GM21576 (cell line): Measurements from ENCODE around the gene MPST.

Experiments used
- ATAC-seq: cut with Tn5 transposase; IDR thresholded peaks from one replicate; pipeline ENCODE4 v1.9.1; 2021; ENCODE audit warnings: mild to moderate bottlenecking, moderate library complexity; ENCODE audit not compliant: unreplicated experiment

The MPST gene

DNA sequence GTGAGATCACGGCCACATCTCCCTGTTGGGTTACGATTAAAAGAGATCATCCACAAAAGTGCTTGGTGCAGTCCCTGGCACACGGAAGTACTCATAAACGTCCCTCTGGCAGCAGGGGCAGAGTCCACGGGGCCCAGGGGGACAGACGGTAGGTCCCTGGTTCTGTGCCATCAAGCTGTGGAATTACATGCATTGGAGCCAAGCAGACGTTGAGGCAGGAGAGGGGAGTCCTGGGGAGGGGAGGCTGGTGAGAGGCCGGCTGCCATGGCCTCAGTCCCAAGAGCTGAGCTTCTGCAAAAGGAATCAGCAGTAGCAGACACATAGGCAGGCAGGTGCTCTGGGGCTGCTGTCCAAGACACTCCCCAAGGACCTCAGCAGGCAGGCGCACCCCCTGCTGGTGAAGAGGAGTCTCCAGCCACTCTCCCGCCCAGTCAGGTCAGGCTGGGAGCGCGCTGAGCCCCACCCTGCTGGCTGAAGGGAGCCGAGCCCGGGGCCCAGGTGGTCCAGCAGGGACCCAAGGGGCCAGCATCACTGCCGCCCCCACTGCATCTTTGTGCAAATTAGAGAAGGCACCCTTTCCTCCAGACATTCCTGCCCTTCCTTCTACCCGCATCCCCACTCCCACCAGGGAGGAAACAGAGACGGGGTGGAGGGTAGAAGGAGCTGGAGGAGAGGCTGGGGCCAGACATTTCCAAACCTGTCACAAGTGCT lies 24.4 kb downstream of the MPST start:
- no peak for ATAC-seq

DNA sequence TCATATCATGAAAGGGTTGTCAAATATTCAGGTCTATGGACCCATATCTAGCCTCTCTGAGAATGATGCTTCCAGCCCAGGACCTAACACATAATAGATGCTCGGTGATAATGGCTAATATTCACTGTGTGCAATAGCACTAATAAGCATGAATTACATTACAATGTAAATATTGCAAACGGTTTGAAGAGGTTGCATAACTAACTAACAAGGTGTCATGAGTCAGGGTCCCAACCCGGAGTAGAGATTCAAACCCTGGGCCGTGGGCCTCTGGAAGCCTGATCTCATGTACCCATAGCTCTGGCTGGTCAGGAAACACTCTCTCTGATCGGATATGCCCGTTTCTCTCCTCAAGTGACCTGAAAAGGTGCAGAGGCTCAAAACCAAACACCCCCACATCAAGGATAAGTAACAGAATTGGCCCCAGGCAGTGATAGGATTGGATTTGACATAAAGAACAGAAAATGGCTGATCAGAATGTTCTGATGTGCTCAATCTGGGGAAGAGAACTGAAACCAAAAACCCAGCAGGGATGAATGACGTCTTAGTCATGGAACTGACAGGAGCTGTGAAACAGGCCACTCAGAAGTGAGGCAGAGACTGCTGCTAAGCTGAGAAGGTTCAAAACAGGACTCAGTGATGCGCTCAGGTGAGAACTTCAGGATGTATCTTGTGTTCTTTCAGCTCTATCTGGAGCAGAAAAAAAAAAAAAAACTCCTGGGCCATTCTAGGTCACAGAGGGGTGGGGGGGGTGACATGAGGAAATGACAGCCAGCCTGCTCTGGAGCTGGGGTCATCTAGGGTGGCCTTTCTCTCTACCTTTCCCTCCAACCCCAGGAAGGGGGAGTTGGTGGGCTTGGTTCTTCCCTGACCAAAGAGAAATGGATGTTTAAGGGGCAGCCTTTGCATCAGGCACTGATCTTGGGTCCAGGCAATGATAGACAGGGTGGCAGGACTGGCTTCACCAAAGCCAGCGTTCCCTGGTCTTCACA lies 25.4 kb downstream of the MPST start:
- ATAC-seq = no peak

DNA sequence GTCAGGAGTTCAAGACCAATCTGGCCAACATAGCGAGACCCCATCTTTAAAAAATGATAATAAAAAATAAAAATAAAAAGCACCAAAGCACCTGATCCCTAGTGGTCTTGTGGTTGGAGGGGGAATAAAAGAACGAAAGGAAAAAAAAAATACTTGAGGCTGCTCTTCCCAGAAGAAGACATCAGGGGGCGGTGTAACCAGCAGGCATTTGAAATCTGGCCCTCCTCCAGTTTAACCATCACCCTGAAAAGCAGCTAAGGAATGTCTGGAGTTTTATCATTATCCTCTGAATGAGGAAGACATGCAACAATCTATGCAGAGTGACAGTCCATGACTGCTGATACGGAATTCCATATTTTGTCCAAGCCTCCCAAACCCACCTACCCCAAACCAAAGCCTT lies 26.4 kb downstream of the MPST start:
- no peak for ATAC-seq

DNA sequence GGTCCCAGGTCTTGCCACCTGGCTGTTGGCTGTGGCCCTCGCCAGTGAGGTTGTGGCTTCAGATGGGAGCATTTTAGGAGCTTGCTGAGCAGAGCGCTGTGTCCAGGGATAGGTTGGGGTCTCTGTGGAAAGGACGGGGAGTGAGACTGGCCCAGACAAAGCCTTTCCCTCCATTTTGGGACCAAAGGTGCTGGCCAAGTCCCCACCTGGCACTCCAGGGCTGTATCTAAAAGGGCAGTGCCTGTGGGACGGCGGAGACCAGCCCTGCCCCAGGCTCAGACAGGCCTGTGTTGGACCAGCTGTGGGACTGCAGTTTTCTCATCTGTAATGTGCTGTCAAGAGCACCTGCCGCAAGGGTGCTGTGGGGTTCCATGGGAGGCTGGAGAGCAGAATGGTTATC lies 27.0 kb downstream of the MPST start:
- ATAC-seq = no peak

DNA sequence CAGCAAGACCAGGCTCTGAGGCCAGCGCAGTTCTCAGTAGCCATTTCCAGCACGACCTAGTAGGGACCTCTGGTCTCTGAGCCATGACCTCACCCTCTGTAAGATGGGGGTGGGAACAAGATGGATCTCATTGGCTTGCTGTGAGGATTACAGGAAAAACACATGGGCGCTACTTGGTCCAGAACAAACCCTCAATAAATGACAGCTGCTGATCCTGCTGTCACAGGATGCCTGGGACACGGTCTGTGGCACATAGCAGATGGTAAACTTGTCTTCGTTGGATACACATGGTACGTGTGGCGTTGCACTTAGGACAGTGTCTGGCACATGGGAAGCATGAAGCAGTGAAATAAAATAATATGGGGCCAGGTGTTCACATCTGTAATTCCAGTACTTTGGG lies 27.5 kb downstream of the MPST start:
- ATAC-seq = no peak

DNA sequence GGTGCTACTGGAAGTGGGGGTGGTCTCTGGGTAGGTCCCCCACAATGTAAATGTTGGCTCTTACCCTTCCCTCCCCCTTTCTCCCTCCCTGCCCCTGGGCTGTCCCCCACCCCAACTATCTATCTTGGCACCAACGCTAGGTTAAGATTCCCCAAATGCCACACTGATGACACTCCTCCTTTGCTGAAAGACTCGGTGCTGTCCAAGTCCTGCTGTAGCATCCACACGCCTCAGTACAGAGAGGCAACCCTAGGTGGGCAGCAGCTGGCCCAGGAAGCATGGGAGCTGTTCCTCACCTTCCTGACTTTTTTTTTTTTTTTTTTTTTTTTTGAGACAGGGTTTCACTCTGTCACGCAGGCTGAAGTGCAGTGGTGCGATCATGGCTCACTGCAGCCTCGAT lies 28.6 kb downstream of the MPST start:
- ATAC-seq = no peak

DNA sequence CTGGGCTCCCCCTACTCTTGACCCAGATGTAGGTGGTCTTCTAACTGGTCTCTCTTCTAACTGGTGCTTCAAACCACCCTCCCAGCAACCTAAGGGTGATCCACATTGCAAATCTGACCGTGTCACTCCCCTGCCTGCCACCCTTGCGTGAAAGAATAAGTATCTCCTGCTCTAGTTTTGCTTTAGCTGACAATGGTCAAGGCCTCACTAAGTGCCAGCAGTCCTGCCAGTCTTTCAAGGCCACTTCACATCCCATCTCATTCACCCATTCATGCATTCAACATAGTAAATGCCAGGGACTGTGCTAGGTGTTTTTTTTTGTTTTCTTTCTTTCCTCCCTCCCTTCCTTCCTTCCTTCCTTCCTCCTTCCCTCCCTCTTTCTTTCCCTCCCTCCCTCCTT lies 29.7 kb downstream of the MPST start:
- ATAC-seq = no peak

DNA sequence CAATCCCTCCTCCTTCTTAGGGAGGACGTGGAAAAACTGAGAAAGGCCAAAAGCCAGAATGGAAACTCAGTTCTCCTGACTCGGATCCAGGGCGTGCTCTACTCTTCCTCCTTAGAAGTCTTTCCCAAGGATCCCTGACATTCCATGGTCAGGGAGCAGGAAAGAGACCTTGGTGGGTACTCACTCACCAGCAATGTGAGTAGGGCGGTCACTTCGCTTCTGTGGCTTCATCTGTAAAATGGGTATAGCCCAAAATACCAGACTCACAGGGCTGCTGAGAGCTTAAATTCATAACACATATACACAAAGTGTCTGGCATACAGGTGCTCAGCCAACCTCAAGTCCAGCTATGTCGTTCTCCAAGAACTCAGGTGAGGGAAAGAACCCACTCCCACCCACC lies 31.4 kb downstream of the MPST start:
- ATAC-seq = no peak

DNA sequence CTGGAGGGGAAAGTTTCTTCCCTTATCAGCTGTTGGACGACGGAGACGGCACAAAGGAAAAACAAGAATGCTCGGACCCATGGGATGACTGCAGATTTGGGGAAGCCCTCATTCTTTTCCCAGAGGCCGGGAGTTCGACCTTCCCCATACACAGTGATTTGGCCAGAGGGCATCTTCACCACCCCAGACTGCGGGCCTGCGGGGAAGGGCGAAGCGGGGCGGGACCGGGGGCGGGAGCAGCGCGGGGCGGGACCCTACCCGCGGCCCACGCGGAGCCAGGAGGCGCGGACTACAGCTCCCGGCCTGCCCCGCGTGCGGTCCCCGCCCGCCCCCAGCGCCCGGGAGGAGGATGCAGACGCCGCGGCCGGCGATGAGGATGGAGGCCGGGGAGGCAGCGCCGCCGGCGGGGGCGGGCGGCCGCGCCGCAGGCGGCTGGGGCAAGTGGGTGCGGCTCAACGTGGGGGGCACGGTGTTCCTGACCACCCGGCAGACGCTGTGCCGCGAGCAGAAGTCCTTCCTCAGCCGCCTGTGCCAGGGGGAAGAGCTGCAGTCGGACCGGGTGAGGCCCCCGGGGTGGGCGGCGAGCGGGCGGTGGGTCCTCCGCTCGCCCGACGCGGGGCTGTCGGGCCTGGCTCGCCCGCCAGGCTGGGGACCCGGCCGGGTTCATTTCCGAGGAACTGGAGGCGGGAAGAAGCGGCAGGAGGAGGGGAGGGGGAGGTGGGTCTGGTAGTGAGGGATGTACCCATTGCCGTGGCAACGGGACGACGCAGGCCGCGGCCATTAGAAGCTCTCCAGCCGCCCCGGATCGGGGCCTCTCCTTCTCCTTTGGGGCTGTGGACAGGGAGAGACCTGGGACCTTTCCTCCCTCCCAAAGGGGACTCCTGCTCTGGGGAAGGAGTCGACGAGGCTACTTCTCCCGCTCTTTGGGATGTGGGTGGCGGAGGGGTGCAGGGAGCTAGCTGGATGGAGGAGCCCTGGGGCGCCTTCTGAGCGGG lies 32.1 kb downstream of the MPST start, which contains the start of gene KCTD17:
Gene KCTD17 (plus strand): TSS at position 352 of the 995 bp plus-strand sequence. CDS start 19 bp downstream, at position 371.
- peak; percentile 52 for ATAC-seq

DNA sequence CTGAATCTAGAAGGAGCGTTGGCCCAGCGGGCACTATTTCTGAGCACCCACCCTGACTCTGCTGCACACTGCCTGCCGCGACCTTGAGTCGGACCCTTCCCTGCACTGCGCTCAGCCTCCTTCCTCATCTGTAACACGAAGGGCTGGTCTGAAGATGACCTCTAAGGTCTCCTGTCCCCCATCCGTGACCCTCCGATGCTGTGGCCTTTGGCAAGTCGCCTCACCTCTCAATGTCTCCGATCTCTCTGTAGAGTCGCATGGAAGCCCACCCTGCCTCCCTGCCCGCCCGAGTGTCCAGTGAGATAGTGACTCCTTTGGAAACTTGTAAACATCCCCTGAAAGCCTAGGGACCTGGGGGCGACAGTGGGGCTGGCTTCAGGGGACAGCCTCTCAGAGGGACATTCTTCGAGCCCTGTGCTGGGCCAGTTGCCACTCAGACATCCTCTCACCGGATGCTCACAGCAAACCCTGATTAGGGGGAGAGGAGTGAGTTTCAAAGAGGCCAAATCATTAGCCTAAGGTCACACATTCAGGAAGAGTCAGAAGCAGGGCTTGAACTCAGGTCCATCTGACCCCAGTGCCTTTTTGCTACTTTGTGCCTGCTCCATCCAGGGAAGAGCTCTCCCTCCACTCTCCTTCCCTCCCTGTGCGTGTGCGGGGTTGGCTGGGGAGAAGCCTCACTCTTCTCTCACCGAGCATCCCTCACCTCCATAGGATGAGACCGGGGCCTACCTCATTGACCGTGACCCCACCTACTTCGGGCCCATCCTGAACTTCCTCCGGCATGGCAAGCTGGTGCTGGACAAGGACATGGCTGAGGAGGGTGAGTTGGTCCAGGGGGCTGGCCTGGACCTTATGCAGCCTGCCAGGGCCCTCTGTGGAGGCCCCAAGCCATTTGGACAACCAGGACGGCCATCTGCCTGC lies 33.1 kb downstream of the MPST start:
- no peak for ATAC-seq

DNA sequence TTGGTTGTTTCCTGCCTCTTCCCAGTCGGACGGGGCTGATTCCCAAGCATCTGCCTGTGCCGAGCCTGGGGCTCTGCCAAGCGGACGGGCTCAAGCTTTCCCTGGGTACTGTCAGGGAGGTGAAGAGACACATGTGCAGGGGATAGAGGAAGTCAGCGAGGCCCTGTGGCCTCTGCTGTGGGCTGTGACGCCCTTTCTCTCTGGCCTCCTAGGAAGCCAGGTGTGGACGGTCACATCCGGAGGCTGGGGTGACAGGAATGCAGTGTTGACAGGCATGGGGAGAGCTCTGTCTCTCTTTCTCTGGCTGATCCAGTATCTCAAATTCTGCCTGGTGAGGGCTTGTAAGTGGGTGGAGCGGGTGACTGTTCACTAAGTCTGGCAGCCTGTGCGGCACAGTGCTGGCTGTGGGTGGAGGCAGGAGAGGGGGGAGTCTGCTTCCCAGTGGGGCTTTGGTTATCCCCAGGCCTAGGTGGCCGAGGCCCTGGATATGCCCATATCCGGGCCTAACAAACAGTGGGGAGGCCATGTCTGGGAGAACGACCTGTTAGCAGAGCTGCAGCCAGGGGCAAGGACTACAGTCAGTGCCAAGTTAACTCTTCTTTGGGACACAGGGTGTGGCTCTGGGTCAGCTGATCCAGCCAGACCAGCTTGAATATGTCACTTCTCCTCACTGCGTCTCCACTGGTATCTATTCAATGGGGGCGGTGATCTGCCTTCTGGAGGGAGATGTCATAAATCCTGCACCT lies 33.9 kb downstream of the MPST start:
- no peak for ATAC-seq

DNA sequence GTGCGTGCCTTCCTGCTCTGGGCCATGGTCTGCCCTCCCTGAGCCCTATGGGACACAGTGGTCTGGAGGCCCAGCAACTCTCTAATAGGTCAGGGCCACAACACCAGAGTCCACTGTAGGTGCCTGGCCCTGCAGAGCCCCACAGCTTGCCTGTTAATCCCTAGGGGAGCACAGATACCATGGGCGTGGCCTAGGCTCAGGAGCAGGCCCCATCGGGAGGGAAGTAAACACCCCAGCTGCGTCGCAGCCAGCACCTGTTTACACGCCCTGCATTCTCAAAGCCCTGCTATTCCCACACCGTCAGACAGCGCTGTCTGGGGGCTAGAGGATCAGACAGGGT lies 34.5 kb downstream of the MPST start:
- ATAC-seq = no peak

DNA sequence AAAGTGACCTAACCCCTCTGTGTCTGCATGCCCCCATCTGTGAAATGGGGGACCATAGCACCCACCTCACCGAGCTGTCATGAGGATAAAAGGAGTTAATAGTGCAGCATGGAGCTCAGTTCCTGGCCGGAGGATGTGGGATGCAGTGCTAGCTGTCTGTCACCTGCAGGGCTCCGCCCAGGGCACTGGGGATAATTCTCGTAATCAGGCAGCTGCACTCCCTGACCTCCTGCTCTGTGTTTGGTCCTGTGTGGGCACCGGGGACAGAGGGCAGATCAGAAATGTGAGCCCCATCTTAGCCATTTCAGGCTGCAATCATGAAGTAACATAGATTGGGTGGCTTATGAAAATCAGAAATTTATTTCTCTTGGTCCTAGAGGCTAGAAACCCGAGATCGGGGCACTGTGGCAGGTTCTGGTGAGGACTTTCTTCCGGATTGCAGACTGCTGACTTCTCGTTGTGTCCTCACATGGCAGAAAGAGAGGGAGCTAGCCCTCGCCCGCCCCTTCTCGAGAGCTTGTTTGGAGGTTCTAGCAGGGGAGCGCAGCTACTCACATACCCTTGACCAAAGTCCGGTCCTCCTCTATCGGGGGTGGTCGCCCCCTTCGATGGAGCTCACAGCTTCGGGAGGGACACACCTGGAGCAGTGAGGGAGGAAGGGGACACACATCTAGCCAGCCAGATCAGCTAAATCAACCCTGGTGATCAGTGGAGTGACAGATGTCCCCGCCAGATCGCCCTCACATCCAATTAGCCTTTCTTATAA lies 35.2 kb downstream of the MPST start:
- ATAC-seq = no peak

DNA sequence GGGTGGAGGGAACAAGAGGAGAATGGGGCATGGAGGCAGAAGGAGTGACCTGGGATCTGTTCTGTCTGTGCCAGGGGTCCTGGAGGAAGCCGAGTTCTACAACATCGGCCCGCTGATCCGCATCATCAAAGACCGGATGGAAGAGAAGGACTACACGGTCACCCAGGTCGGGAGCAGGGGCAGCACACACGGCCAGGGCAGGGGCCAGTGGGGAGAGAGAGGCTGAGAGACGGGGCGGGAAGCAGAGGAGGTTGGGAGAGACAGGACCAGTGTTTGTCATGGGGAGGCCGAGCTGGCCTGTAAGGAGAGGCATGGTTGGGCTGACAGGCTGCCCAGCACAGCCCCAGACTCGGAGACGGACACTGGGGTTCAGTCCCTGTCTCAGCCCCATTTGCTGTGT lies 36.7 kb downstream of the MPST start:
- no peak for ATAC-seq

DNA sequence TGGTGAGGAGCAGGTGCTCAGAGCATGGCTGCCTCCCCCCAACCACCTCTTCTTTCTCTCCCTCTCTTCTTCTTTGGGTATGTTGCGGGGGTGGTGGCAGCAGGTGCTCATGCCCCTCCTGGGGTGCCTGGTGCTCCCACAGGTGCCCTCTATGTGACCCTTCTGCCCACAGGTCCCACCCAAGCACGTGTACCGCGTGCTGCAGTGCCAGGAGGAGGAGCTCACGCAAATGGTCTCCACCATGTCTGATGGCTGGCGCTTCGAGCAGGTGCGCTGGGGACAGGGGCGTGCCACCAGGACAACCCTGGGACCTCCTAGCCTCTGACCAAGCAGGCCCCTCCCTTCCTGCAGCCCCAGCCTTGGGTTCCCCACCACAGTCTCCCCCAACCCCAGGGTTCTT lies 37.7 kb downstream of the MPST start:
- ATAC-seq = no peak

DNA sequence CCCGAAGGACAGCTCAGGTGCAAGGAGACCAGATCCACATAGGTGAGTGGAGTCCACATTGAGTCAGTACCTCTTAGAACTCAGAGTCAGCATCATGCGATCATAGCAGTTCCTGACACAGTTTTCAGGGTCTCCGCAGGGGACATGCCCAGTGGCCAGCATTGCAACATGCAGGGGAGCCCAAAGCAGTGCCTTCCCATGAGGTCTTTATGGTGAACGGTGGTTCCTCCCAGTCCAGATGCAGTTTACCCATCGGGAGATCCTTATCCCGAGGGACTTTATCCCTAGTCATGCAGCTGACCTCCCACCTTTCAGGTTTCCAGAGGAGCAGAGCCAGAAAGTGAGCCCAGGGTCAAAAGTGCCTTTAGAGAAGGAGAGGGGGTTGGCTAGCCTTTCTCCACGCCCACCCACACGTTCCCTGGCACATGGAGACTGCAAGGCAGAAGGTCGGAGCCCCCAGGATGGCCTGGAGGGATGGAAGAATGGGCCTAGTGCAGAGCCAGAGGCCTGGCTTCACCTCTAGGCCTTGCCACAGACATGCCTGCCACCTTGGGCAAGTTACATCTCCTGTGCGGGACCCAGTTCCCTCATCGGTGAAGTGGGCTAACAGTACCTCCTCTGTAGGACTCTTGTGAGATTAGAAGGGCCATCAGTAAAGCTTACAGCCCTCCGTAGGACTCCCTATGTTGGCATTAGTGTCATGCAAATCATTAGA lies 38.4 kb downstream of the MPST start:
- ATAC-seq = no peak

DNA sequence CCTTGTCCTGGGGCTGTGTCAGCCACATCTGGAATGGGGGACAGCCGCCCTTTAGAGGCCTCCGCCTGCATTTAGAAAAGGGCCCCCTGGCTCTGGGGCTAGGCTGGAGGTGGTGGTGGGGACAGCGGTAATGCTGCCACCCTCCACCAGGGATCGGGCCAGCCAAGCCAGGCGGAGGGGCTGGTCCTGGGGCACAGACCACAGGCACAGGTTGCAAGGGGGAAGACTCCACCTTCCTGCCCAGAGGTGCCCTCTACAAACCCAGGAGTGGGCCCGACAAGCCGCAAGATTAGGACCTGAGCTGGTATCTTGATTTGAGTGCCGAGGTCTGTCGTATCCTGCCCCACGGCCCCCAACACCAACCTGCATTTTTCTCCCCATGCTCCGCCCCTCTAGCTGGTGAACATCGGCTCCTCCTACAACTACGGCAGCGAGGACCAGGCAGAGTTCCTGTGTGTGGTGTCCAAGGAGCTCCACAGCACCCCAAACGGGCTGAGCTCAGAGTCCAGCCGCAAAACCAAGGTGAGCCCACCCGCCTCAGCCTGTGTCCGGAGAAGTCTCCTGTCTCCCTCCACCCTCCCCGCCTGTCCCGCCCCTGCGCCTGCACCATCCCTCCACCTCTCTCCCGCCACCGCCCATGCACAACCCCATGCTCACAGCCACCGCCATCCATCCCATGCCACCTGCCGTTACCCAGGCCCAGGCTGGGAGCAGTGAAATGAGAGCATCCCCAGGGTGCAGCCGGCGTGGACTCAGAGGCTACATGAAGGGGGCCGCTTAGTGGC lies 39.6 kb downstream of the MPST start:
- no peak for ATAC-seq
